Ectodermal cell (in vitro differentiated cells): ENCODE results near the gene CEP112.
"Not testable (repeated sequence)": the region's sequence is repeated elsewhere in the genome, so short reads cannot be mapped to it uniquely, and the experiment has no call there.

Experiments
- H3K27ac ChIP-seq: 2 replicates; pipeline ENCODE4 v1.7.0; 2013; ENCODE audit warnings: mild to moderate bottlenecking, low read depth, low read length; ENCODE audit not compliant: insufficient read depth, poor library complexity, severe bottlenecking
- H3K27me3 ChIP-seq: 2 replicates; pipeline ENCODE4 v1.7.0; 2013; ENCODE audit warnings: mild to moderate bottlenecking, low read length; ENCODE audit not compliant: insufficient read depth, control insufficient read depth, poor library complexity, severe bottlenecking
- H3K36me3 ChIP-seq: one replicate; pipeline ENCODE4 v1.7.0; 2013; ENCODE audit warnings: low read length; ENCODE audit not compliant: control insufficient read depth, insufficient read depth
- H3K4me1 ChIP-seq: one replicate; pipeline ENCODE4 v1.7.0; 2013; ENCODE audit warnings: low read length; ENCODE audit not compliant: control insufficient read depth, insufficient read depth
- H3K4me3 ChIP-seq: 2 replicates; pipeline ENCODE4 v1.7.0; 2013; ENCODE audit warnings: low read depth, low read length, control low read depth; ENCODE audit not compliant: insufficient read depth
- H3K9me3 ChIP-seq: 2 replicates; pipeline ENCODE4 v1.7.0; 2013; ENCODE audit warnings: mild to moderate bottlenecking, low read length, moderate library complexity; ENCODE audit not compliant: control insufficient read depth
- WGBS, 2 experiments: methylation state at CpG; one replicate each; pipeline ENCODE4 v1.1.7; 2013; ENCODE audit warnings: missing lambda C conversion rate in 2 of 2; 5-methylcytosine and 5-hydroxymethylcytosine counted together

Gene CEP112

DNA sequence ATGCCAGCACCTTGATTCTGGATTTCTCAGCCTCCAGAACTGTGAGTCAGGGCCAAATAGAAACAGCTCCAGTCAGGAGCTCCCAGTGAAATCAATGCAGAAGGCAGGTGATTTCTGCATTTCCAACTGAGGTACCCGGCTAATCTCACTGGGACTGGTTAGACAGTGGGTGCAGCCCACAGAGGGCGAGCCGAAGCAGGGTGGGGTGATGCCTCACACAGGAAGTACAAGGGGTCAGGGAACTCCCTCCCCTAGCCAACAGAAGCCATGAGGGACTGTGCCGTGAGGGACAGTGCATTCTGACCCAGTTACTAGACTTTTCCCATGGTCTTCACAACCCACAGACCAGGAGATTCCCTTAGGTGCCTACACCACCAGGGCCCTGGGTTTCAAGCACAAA is 36.9 kb downstream of the CEP112 start:
- H3K9me3 ChIP-seq, H3K27me3 ChIP-seq, H3K36me3 ChIP-seq, H3K4me3 ChIP-seq, H3K27ac ChIP-seq, H3K4me1 ChIP-seq: not testable (repeated sequence)
- WGBS, 2 experiments: 93 to 98% methylated on average over 4 of the region's 4 CpGs

DNA sequence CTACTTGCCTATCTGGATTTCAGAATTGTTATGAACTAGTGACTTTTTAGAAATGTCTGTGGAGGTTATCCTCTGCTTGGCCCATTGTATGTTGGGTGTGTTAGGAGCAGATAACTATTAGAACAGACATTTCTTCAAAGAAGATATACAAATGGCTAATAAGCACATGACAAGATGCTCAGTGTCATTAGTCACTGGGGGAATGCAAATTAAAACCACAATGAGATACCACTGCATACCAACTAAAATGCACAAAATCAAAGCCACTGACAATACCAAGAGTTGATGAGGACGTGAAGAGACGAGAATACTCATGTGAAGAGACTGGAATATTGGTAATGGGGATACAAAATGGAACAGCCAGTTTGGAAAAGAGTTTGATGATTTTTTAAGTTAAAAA is 39.2 kb downstream of the CEP112 start:
- 75 to 100% methylated on average over 1 to 2 of the region's 2 CpGs for WGBS, 2 experiments
- Histone ChIP-seq H3K4me3 (no peak overlapping the region), H3K36me3 (no peaks in the 10 kb centered on the region), H3K27me3 (no peaks in the 10 kb centered on the region), H3K9me3 (no peaks in the 10 kb centered on the region), H3K4me1 (no peaks in the 10 kb centered on the region), H3K27ac (no peak overlapping the region)

DNA sequence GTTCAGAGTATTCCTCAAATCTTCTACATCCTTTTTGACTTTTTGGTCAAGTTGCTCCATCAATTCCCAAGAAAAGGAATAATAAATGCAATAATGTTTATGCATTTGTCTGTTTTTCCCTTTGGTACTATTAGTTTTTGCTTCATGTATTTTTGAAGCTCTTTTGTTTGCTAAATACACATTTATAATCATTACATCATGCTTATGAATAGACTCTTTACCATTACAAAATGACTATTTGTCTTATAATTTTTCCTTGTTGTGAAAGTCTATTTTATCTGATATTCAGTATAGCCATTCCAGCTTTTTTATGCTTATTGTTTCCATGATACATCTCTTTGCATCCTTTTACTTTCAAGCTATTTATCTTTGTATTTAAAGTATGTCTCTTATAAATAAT is 41.2 kb downstream of the CEP112 start:
- no peaks in the 10 kb centered on the region for H3K4me1 ChIP-seq
- H3K36me3 ChIP-seq: no peaks in the 10 kb centered on the region
- no peak overlapping the region for H3K4me3 ChIP-seq
- no peaks in the 10 kb centered on the region for H3K9me3 ChIP-seq
- no peak overlapping the region for H3K27ac ChIP-seq
- H3K27me3 ChIP-seq: no peaks in the 10 kb centered on the region

DNA sequence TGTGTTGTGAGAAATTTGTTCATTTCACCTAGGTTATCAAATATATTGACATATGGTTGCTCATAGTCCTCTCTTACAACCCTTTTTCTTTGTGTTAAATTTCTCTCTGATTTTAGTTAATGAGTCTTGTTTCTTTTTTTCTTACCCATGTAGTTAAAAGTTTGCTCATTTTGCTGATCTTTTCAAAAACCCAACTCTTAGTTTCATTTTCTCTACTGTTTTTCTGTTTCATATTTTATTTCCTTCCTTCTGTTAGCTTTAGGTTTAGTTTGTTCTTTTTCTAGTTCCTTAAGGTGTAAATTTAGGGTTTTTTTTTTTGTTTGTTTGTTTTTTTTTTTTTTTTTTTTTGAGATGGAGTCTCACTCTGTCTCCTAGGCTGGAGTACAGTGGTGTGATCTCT is 42.4 kb downstream of the CEP112 start:
- no peaks in the 10 kb centered on the region for H3K27me3 ChIP-seq
- H3K9me3 ChIP-seq: no peaks in the 10 kb centered on the region
- no peaks in the 10 kb centered on the region for H3K36me3 ChIP-seq
- H3K4me1 ChIP-seq: no peaks in the 10 kb centered on the region
- H3K27ac ChIP-seq: no peak overlapping the region
- no peak overlapping the region for H3K4me3 ChIP-seq

DNA sequence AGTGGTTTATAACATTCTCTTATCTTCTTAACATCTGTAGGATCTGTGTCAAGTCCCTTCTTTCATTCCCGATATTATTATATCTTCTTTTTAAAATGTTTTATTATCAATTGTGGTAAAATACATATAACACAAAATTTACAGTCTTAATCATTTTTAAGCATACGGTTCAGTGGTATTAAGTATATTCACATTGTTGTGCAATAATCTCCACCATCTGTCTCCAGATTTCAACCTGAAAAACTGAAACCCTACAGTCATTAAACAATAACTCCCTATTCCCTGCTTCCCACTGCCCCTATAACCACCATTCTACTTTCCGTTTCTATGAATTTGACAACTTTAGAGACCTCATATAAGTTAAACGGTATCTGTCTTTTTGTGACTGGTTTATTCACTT is 45.5 kb downstream of the CEP112 start:
- Histone ChIP-seq H3K9me3 (no peaks in the 10 kb centered on the region), H3K4me3 (no peak overlapping the region), H3K27ac (no peak overlapping the region), H3K36me3 (no peaks in the 10 kb centered on the region), H3K27me3 (no peaks in the 10 kb centered on the region), H3K4me1 (no peaks in the 10 kb centered on the region)
- 89 to 98% methylated on average over 3 of the region's 4 CpGs for WGBS, 2 experiments

DNA sequence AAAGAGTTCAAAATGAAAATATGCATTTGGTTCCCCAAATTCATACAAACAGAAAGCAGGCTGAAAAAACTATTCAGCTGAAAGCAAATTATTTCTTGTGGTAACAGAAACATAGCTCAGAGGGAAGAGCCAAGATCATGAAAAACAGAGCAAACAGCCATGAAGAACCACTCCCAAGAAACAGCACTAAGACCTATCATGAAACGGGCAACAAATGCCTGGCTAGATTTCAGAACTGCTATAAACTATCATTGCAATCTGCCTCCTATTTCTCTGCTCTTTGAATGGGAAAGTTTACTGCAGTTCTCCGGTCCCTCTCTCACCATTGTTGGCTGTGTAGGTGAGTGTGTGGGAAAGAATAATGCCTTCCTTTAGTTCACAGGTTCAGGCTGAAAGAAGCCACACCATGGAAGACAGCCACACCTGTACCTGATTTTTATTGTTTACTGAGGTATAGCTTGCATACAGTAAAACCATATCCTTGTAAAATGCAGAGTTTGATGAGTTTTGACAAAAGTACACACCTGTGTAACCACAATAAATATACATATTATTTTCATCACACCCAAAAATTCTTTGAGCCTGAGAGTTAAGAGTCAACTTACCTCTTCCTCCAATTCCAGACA is 48.2 kb downstream of the CEP112 start:
- Histone ChIP-seq H3K36me3 (no peaks in the 10 kb centered on the region), H3K4me3 (no peak overlapping the region), H3K9me3 (no peaks in the 10 kb centered on the region), H3K27me3 (no peaks in the 10 kb centered on the region), H3K4me1 (no peaks in the 10 kb centered on the region), H3K27ac (no peak overlapping the region)
- WGBS, 2 experiments: 90 to 100% methylated on average over 2 of the region's 2 CpGs

DNA sequence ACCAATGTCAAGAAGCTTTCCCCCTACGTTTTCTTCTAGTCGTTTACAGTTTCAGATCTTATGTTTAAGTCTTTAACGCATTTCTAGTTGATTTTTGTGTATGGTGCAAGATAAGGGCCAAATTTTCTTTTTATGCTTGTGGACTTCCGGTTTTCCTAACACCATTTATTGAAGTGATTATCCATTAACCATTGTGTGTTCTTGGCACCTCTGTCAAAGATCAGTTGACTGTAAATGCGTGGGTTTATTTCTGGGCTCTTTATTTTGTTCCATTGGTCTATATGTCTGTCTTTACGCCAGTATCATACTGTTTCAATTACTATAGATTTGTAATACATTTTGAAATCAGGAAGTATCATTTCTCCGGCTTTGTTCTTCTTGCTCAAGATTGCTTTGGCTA is 49.5 kb downstream of the CEP112 start:
- Histone ChIP-seq H3K36me3 (no peaks in the 10 kb centered on the region), H3K9me3 (no peaks in the 10 kb centered on the region), H3K4me1 (no peaks in the 10 kb centered on the region), H3K4me3 (no peak overlapping the region), H3K27ac (no peak overlapping the region), H3K27me3 (no peaks in the 10 kb centered on the region)
- WGBS, 2 experiments: 83 to 97% methylated on average over 6 of the region's 7 CpGs

DNA sequence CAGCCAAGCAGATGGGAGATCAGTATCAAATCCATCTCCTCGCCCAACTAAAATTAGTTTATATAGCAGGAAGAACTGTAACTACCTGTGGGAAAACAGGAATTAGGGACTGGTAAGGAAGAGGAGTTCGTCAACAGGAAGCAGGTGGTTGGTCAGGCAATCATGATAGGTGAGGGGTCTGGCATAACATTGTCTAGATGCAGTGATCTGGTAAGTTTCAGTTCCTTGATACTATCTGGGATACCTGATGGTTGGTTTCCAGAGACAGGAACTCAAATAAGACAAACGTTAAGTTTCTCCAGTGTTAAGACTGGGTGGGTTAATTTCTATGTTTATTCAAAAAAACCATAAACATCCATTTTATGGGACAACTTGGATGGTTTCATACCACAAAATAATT is 53.8 kb downstream of the CEP112 start:
- H3K36me3 ChIP-seq: no peaks in the 10 kb centered on the region
- H3K4me3 ChIP-seq: no peak overlapping the region
- no peaks in the 10 kb centered on the region for H3K9me3 ChIP-seq
- H3K27ac ChIP-seq: no peak overlapping the region
- 88 to 95% methylated on average over 2 to 3 of the region's 3 CpGs for WGBS, 2 experiments
- H3K4me1 ChIP-seq: no peaks in the 10 kb centered on the region
- no peaks in the 10 kb centered on the region for H3K27me3 ChIP-seq

DNA sequence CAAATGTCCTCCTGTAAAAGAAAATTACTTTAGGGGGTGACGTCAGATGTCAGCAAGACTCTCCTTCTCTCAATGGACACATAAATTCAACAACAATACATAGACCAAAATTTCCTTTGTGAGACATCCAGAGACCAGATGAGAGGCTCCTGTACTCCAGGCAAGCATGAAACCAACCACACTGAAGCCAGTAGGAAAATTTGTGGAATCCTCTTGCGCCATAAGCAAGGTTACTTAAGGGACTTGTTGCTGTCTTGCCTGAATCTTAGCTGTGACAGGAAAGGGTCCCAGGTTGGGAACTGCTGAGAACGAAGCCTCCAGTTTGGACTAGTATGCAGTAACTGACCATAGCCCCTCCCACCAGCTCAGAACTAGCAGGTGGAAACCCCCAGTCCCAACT is 56.0 kb downstream of the CEP112 start:
- no peaks in the 10 kb centered on the region for H3K36me3 ChIP-seq

DNA sequence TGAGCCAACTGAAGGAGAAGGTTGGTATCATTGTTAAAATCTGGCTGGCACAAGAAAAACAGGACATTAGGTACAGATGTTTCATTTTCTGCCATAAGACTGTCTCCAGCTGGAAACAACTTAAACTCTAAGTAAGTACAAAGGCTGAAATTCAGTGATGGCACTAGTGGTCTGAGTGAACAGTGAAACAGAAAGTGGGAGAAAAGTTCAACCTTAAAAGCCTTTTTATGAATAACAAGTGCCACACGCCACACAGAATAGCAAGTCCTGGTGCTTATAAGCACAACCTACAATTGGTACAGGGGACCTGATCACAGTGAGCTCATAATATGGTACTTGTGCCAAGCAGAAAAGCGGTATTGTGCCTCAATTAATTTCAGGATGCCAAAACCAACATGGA is 56.7 kb downstream of the CEP112 start:
- no peak overlapping the region for H3K4me3 ChIP-seq
- no peaks in the 10 kb centered on the region for H3K27me3 ChIP-seq
- no peaks in the 10 kb centered on the region for H3K9me3 ChIP-seq
- H3K27ac ChIP-seq: no peak overlapping the region
- 93 to 100% methylated on average over 2 of the region's 2 CpGs for WGBS, 2 experiments
- H3K36me3 ChIP-seq: no peaks in the 10 kb centered on the region
- H3K4me1 ChIP-seq: no peaks in the 10 kb centered on the region

More for the DNA sequence above, 56.0 kb downstream of the CEP112 start:
- no peak overlapping the region for H3K27ac ChIP-seq
- H3K4me3 ChIP-seq: no peak overlapping the region
- no peaks in the 10 kb centered on the region for H3K9me3 ChIP-seq
- H3K4me1 ChIP-seq: no peaks in the 10 kb centered on the region
- 91 to 92% methylated on average over 3 of the region's 3 CpGs for WGBS, 2 experiments
- H3K27me3 ChIP-seq: no peaks in the 10 kb centered on the region

DNA sequence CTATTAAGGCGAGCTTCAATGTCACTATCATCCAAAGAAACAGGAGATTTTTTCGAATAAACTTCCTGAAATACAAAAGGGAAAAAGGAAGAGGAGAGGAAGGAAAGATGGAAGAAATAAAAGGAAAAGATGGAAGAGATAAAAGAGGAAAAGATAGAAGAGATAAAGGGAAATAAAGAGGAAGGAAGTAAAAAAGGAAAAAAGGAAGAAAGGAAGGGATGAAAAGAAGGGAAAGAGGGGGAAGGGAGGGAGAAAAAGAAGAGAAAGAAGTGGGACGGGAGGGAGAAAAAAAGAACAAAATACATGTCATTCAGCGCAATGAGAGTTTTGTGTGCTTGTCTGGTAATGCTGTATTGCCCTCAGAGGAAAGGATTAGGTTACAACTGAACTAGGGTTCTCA is 62.2 kb downstream of the CEP112 start:
- WGBS, 2 experiments: 92 to 96% methylated on average over 3 to 4 of the region's 4 CpGs
- no peak overlapping the region for H3K27ac ChIP-seq

More for the DNA sequence above, 62.2 kb downstream of the CEP112 start:
- H3K9me3 ChIP-seq: no peaks in the 10 kb centered on the region
- H3K4me1 ChIP-seq: no peaks in the 10 kb centered on the region
- no peaks in the 10 kb centered on the region for H3K27me3 ChIP-seq
- no peaks in the 10 kb centered on the region for H3K36me3 ChIP-seq
- H3K4me3 ChIP-seq: no peak overlapping the region
